ENCODE measurements around the gene ARFGEF3. TPM values are rescaled to one million over a fixed set of nuclear protein-coding genes. Genes with fewer than 3 reads are reported as not detected.

Gene ARFGEF3
- total and polyA plus RNA-seq, 10 of the 15 experiments (the other 5 are each of a cell fraction or from before 2014, with no cell fraction given) = under 0.01 to 0.08 (median 0.02) TPM; not detected in 1

DNA sequence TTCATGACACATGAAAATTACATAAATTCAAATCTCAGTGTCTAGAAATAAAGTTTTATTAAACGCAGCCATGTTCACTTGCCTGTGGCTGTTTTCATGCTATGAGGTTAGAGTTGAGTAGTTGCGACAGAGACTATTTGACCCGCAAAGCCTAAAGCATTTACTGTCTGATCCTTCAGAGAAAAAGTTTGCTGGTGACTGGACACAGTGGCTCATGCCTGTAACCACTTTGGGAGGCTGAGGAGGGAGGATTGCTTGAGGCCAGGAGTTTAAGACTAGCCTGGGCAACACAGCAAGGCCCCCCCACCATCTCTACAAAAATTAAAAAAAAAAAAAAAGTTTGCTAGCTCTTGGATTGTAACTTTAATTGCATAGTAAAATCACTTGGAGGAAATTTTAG, 225.2 kb downstream of the ARFGEF3 start:
- FAIRE-seq (no peak), ATAC-seq (no peak), DNase-seq (ENCODE audit: low read depth, low spot score) (no peak)
- H3K4me1 ChIP-seq (ENCODE audit: control insufficient read depth, insufficient read depth, low read length) = no peaks in the 10 kb centered on the region
- ChIA-PET POLR2A (interaction anchor here (0.7 kb wide), 1 partner anchor 13 kb away, joined by 7 read pairs; no protein-coding TSS in a partner anchor), SMC1A (ENCODE audit: uncharacterized antibody, unreplicated experiment) (no interaction called here), RAD21 (ENCODE audit: unreplicated experiment) (no interaction called here), CTCF (no interaction called here)
- in situ Hi-C loops (cut with MboI) (no loop called here), intact Hi-C loops (cut with micrococcal nuclease; ENCODE audit: unreplicated experiment) (no loop called here)
- H3K36me3 ChIP-seq (ENCODE audit: control insufficient read depth in 2 of 2, insufficient read depth in 2 of 2, low read length in 1 of 2) = no peaks in the 10 kb centered on the region
- H3K4me3 ChIP-seq = no peak overlapping the region
- H3K27me3 ChIP-seq (replicated peaks in 1 of 2; ENCODE audit: control insufficient read depth in 2 of 2, insufficient read depth in 2 of 2, low read length in 1 of 2) = peaks cover 0 to 2% of the 10 kb centered on the region in 2 experiments; a peak in 1 of 4 replicates
- no peaks in the 10 kb centered on the region for H3K9me3 ChIP-seq (replicated peaks; ENCODE audit: control insufficient read depth, insufficient read depth, low read length)
- no peak overlapping the region for H3K9ac ChIP-seq (ENCODE audit: control insufficient read depth, insufficient read depth, low read length)
- H4K20me1 ChIP-seq (ENCODE audit: control insufficient read depth, insufficient read depth) = no peaks in the 10 kb centered on the region
- no peak overlapping the region for H2AFZ ChIP-seq (ENCODE audit: control insufficient read depth, low read depth, low read length)
- no peak for TF ChIP-seq TCF12 (IDR thresholded peaks at IDR 0.05; ENCODE audit: low read depth, low read length)
- TF ChIP-seq, protein P1, sequence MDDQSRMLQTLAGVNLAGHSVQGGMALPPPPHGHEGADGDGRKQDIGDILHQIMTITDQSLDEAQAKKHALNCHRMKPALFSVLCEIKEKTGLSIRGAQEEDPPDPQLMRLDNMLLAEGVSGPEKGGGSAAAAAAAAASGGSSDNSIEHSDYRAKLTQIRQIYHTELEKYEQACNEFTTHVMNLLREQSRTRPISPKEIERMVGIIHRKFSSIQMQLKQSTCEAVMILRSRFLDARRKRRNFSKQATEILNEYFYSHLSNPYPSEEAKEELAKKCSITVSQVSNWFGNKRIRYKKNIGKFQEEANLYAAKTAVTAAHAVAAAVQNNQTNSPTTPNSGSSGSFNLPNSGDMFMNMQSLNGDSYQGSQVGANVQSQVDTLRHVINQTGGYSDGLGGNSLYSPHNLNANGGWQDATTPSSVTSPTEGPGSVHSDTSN (IDR thresholded peaks at IDR 0.05; ENCODE audit: insufficient replicate concordance, low read depth, low read length) = no peak
- TF ChIP-seq POU2F2 (IDR thresholded peaks at IDR 0.05; ENCODE audit: borderline replicate concordance, low read depth, low read length) = no peak
- no peak for TF ChIP-seq YBX1 (IDR thresholded peaks at IDR 0.05)
- TF ChIP-seq POLR2AphosphoS2 (IDR thresholded peaks at IDR 0.05; ENCODE audit: low read depth, low read length) = no peak
- TF ChIP-seq TCF3 (IDR thresholded peaks at IDR 0.05; ENCODE audit: borderline replicate concordance, insufficient read depth, low read depth, low read length) = no peak
- TF ChIP-seq, protein P2, sequence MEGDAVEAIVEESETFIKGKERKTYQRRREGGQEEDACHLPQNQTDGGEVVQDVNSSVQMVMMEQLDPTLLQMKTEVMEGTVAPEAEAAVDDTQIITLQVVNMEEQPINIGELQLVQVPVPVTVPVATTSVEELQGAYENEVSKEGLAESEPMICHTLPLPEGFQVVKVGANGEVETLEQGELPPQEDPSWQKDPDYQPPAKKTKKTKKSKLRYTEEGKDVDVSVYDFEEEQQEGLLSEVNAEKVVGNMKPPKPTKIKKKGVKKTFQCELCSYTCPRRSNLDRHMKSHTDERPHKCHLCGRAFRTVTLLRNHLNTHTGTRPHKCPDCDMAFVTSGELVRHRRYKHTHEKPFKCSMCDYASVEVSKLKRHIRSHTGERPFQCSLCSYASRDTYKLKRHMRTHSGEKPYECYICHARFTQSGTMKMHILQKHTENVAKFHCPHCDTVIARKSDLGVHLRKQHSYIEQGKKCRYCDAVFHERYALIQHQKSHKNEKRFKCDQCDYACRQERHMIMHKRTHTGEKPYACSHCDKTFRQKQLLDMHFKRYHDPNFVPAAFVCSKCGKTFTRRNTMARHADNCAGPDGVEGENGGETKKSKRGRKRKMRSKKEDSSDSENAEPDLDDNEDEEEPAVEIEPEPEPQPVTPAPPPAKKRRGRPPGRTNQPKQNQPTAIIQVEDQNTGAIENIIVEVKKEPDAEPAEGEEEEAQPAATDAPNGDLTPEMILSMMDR (IDR thresholded peaks at IDR 0.05 in 2 of 3, conservative IDR thresholded peaks at IDR 0.05 in 1 of 3; ENCODE audit: control insufficient read depth in 2 of 3, extremely low read depth in 1 of 3, insufficient read depth in 1 of 3, low read depth in 3 of 3, low read length in 3 of 3) = no peak
- TF ChIP-seq, protein P3, sequence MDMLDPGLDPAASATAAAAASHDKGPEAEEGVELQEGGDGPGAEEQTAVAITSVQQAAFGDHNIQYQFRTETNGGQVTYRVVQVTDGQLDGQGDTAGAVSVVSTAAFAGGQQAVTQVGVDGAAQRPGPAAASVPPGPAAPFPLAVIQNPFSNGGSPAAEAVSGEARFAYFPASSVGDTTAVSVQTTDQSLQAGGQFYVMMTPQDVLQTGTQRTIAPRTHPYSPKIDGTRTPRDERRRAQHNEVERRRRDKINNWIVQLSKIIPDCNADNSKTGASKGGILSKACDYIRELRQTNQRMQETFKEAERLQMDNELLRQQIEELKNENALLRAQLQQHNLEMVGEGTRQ (IDR thresholded peaks at IDR 0.05; ENCODE audit: borderline replicate concordance, low read depth, low read length) = no peak
- no peak for TF ChIP-seq MYC (IDR thresholded peaks at IDR 0.05; ENCODE audit: insufficient read depth, insufficient read length, insufficient replicate concordance, low read length, severe bottlenecking)
- no peak for TF ChIP-seq SREBF2 (IDR thresholded peaks at IDR 0.05; ENCODE audit: low read length)
- TF ChIP-seq, protein P4, sequence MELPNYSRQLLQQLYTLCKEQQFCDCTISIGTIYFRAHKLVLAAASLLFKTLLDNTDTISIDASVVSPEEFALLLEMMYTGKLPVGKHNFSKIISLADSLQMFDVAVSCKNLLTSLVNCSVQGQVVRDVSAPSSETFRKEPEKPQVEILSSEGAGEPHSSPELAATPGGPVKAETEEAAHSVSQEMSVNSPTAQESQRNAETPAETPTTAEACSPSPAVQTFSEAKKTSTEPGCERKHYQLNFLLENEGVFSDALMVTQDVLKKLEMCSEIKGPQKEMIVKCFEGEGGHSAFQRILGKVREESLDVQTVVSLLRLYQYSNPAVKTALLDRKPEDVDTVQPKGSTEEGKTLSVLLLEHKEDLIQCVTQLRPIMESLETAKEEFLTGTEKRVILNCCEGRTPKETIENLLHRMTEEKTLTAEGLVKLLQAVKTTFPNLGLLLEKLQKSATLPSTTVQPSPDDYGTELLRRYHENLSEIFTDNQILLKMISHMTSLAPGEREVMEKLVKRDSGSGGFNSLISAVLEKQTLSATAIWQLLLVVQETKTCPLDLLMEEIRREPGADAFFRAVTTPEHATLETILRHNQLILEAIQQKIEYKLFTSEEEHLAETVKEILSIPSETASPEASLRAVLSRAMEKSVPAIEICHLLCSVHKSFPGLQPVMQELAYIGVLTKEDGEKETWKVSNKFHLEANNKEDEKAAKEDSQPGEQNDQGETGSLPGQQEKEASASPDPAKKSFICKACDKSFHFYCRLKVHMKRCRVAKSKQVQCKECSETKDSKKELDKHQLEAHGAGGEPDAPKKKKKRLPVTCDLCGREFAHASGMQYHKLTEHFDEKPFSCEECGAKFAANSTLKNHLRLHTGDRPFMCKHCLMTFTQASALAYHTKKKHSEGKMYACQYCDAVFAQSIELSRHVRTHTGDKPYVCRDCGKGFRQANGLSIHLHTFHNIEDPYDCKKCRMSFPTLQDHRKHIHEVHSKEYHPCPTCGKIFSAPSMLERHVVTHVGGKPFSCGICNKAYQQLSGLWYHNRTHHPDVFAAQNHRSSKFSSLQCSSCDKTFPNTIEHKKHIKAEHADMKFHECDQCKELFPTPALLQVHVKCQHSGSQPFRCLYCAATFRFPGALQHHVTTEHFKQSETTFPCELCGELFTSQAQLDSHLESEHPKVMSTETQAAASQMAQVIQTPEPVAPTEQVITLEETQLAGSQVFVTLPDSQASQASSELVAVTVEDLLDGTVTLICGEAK (IDR thresholded peaks at IDR 0.05; ENCODE audit: borderline replicate concordance) = no peak
- TF ChIP-seq PAX8 (IDR thresholded peaks at IDR 0.05) = no peak
- no peak for TF ChIP-seq EGR1 (IDR thresholded peaks at IDR 0.05; ENCODE audit: borderline replicate concordance in 1 of 2, low read depth in 2 of 2, low read length in 2 of 2)
- TF ChIP-seq ZSCAN29 (IDR thresholded peaks at IDR 0.05) = no peak
- no peak overlapping the region for H3K4me2 ChIP-seq (ENCODE audit: control insufficient read depth, insufficient read depth)
- H3K79me2 ChIP-seq (ENCODE audit: control insufficient read depth, insufficient read depth, low read length) = no peaks in the 10 kb centered on the region
- no TSS peak for BruUV-seq (replicated peaks)
- 72% methylated on average over 3 of the region's 3 CpGs for WGBS (ENCODE audit: insufficient coverage, insufficient replicate concordance, low lambda C conversion rate, missing lambda C conversion rate)
- no peak overlapping the region for H3K27ac ChIP-seq (ENCODE audit: control insufficient read depth, insufficient read depth)

All from GM12878 (cell line).